Jurkat, Clone E6-1 (cell line): ENCODE measurements around the gene HDAC5.
"Not testable (repeated sequence)": the region's sequence is repeated elsewhere in the genome, so short reads cannot be mapped to it uniquely, and the experiment has no call there.

Experiments
- DNase-seq: peaks from one replicate; pipeline ENCODE4 v3.0.0-alpha.2; 2011; ENCODE audit warnings: low read depth, low spot score
- H3K4me3 ChIP-seq: 2 replicates; pipeline ENCODE4 v1.5.1; 2011; ENCODE audit warnings: mild to moderate bottlenecking, low read length, control low read depth, moderate library complexity

The HDAC5 gene

GRCh38 chr17:44134752-44135568 lies 11.5 kb upstream of the HDAC5 start:
- H3K4me3 ChIP-seq, result no peak overlapping the region
- DNase-seq, result no peak

- no peak for DNase-seq
- no peak overlapping the region for H3K4me3 ChIP-seq
These were observed 10.6 kb upstream of the HDAC5 start for GRCh38 chr17:44133918-44134476.

GRCh38 chr17:44132275-44132821 lies 8.9 kb upstream of the HDAC5 start:
- no peak for DNase-seq
- H3K4me3 ChIP-seq, result no peak overlapping the region

GRCh38 chr17:44131372-44131771 lies 7.9 kb upstream of the HDAC5 start:
- H3K4me3 ChIP-seq, DNase-seq: not testable (repeated sequence)

- H3K4me3 ChIP-seq, result no peak overlapping the region
- no peak for DNase-seq
These were observed 7.4 kb upstream of the HDAC5 start for GRCh38 chr17:44130693-44131349.

- no peak overlapping the region for H3K4me3 ChIP-seq
- no peak for DNase-seq
These were observed 4.9 kb upstream of the HDAC5 start for GRCh38 chr17:44128383-44128782.

GRCh38 chr17:44124118-44124438 lies 637 bp upstream of the HDAC5 start:
- DNase-seq, result no peak

GRCh38 chr17:44122816-44123355 lies 555 bp downstream of the HDAC5 start:
- H3K4me3 ChIP-seq, result peak overlapping the region; percentile 65
- no peak for DNase-seq

More at GRCh38 chr17:44124118-44124438, 637 bp upstream of the HDAC5 start:
- H3K4me3 ChIP-seq, result peak overlapping the region; percentile 73

GRCh38 chr17:44121997-44122815 lies 1.2 kb downstream of the HDAC5 start:
- no peak for DNase-seq
- peak overlapping the region; percentile 65 for H3K4me3 ChIP-seq

- DNase-seq, result no peak
- H3K4me3 ChIP-seq, result no peak overlapping the region
These were observed 2.4 kb downstream of the HDAC5 start for GRCh38 chr17:44120851-44121605.

- DNase-seq, H3K4me3 ChIP-seq: not testable (repeated sequence)
These were observed 3.2 kb downstream of the HDAC5 start for GRCh38 chr17:44120281-44120680.

GRCh38 chr17:44119798-44120197 lies 3.6 kb downstream of the HDAC5 start:
- DNase-seq, result no peak
- H3K4me3 ChIP-seq, result no peak overlapping the region

GRCh38 chr17:44119062-44119461 lies 4.4 kb downstream of the HDAC5 start:
- no peak overlapping the region for H3K4me3 ChIP-seq
- no peak for DNase-seq

- no peak overlapping the region for H3K4me3 ChIP-seq
- no peak for DNase-seq
These were observed 4.9 kb downstream of the HDAC5 start for GRCh38 chr17:44118427-44119050.

GRCh38 chr17:44117351-44117750 lies 6.1 kb downstream of the HDAC5 start:
- no peak for DNase-seq
- H3K4me3 ChIP-seq, result no peak overlapping the region

GRCh38 chr17:44115585-44116415 lies 7.6 kb downstream of the HDAC5 start:
- H3K4me3 ChIP-seq, result no peak overlapping the region
- DNase-seq, result no peak
